HG02798 (cell line): ENCODE results near the gene SNHG17.
"Not testable (repeated sequence)": the region's sequence is repeated elsewhere in the genome, so short reads cannot be mapped to it uniquely, and the experiment has no call there.

Source experiments
- ATAC-seq: cut with Tn5 transposase; IDR thresholded peaks from one replicate; pipeline ENCODE4 v1.9.1; 2021; ENCODE audit warnings: mild to moderate bottlenecking; ENCODE audit not compliant: unreplicated experiment, poor library complexity

SNHG17 gene

DNA sequence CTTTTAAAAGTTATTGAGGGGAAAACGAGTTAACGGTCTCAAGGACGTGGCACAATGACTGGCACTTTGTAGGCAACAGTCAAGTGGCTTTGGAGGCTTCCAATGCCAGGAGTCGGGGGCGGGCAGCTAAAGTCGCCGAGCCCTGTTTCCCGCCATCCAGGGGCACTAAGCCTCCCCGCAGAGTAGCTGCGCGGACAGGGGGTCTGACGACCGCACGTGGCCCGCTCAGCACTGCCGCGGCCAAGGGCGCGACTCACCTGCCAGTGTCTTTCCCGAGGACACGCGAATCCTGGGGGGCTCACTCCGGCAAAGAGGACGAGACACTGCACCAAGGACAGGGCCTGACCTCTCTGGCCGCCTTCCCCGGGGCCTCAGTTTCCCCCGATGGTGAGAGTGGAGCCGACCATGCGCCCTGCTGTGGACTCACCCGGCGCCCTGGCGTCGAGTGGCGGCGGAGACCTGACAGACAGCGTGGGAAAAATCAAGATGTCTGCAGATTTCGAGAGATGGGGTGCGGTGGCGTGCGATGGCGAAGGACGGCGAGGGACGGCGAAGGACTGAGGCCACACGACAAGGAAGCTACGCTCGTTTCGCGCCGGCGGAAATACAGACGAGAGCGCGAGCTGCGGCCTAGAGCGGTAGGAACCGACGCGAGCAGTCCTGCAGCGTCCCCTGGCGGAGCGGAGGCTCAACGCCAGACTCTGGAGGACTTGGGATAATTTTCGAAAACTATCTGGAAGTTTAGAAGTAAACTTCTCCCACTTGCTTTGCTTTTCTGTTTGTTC, at the start of gene SNHG17:
Gene SNHG17 (minus strand): TSS at position 559 of the 785 bp plus-strand sequence.
- ATAC-seq = peak; percentile 78

DNA sequence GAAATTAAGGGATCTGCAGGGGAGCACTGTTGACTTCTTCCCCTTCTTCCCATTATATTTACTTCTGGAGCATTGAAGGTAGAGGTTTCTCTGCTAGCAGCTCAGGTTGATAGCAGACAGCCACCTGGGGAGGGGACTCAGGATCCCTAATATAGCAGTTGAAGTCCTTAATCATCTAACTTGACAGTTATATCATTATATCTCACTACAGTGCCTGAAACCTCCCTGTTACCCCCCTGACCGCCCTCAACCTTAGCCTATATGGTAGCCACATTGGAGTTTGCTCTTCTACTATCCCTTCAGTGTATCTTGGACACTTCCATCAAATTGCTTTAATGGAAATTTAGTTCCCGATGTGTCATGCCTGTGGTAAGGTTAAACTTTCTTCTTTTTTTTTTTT, 44.5 kb upstream of the SNHG17 start:
- ATAC-seq = no peak

DNA sequence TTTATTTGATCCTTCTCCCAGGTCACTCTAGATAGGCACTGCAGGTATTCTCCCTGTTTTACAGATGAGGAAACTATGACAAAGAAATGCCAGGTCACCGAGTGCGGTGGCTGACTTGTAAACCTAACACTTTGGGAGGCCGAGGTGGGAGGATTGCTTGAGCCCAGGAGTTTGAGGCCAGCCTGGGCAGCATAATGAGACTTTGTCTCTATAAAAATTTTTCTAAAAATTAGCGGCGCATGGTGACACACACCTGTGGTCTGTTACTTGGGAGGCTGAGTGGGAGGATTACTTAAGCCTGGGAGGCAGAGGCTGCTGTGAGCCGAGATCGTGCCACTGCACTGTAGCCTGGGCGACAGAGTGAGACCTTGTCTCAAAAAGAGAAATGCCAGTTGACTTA, 42.6 kb upstream of the SNHG17 start:
- ATAC-seq = no peak

DNA sequence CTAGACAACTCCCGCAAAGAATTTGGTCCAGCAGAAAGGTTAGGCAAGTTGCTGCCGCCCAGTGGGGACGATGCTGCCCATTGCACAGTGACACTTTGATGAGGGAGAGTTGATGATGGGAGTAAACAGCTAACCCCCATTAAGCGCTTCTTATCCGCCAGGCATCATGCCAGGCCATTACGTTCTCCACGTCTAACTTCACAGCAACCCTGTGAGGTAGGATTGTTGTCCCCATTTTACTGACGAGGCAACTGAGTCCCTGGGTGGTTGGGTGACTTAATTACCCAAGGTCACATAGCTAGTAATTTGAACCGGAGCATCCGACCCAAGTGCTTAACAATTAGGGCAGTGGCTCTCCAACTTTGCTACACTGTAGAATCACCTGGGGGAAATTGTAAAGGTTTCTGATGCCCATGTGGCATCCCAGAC, 38.3 kb upstream of the SNHG17 start:
- peak; percentile 1 for ATAC-seq

DNA sequence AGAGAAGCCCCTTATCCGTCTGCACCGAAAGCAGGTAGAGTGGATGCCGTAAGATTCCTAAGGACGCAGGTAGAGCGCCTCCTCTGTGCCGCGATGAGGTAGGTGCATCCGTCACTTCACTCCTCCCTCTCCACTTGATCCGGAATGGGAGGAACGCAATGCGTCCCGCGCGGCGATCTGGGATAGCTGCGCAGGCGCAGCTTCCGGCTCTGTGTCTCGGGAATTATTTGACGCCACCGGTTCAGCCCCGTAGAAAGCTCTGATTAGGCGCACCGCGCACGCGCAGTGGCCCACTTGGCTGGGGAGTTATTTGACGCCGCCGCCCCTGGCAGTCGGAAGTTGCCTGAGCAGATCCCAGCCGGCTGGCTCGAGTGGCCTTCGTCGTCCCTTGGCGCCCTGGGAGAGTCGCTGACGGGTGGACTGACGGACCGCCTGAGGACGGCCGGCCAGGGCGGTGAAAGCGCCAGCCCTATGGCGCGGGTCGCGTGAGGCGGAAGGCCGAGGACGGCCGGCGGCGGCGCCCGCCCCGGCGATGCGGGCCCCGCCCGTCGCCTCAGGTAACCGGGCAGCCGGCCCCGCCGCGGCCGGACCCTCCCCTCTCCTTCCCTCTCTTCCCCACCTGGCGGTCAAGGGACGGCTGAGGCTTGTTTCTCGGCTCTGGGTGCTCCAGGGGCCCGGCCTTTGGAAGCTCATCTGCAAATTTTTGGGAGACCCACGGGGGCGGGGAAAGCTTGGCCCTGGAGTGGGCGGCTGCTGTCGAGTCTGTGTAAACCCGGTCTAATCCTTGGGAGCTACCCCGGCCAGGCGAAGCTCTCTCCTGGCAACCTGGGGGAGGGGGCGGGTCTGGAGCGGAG, 37.6 kb upstream of the SNHG17 start, which contains the start of gene RALGAPB:
Gene RALGAPB (plus strand): TSS at position 331 of the 854 bp plus-strand sequence. CDS start 15,590 bp downstream, outside the sequence.
- ATAC-seq = peak; percentile 91

DNA sequence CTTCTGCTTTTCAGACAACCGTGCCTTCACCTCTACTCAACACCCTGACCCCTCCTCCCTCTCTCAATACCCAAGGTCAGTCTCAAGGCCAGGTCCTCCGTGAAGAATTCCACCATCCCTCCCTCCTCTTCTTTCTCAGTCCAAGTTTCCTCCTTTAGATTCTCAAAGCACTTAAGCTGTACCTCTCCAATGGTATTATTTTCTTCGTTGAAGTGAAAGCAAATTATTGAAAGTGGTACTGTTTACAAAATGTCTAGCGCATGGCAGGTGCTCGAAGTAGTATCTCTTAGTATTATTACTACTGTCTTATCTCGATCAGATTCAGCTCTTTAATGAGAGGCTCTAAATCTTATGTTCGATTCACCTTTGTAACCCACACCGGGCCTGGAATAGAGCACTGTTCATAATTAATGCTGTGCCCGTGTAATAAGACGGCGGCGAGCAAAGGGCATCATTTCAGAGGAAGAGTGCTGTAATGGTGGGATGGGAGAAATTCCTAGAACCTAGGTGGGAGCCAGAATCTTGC, 36.9 kb upstream of the SNHG17 start:
- no peak for ATAC-seq

DNA sequence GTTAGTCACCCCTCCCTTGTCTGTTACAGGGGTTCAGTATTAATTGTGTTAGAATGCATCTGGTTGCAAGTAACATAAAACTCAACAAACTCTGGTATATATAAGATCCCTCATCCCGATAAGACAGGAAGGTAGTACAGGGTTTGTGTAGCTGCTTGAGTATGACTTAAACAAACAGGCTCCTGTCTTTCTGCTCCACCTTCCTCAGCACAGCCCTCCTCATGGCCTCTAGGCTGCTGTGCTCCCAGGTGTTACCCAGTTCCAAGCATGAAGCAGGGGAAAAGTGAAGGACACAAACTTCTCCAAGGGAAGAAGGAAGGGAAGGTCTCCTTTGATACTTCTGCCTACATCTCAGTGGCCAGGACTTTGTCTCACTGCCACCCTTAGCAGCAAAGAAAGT, 36.1 kb upstream of the SNHG17 start:
- ATAC-seq = no peak

DNA sequence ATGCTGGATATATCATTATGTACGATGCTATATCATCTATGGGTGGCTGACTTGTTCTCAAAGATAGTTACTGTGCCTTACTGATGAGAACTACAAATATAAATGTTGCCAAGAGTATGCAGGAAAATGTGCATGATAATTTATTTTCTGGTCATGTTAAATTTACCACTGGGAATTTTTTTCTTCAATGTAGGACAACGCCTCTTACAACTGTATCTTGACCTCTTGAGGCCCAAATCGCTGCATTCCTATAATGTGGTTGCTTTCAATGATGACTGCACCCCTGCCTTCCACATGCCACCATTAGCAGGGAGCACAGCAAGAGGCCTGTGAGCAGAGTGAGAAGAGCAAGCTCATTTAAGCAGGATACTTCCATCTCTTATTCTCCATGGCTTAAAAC, 31.9 kb upstream of the SNHG17 start:
- no peak for ATAC-seq

DNA sequence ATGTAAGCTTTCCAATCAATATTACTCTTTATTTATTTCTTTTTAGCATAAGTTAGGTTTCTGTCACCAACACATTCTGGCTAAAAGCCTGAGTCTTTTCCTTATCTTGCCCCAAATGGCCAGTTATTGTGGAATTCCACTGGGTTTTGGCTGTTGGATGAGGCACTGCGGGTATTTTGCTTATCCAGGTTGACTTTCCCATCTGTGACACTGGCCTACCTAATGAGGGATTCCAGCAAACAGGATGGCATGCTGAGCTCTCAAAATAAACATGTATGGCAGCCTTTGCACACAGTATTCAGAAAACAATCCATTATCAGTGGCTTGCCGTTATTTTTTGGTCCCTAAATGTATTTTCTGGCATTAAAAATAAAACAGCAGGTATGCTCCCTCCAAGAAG, 31.0 kb upstream of the SNHG17 start:
- no peak for ATAC-seq

DNA sequence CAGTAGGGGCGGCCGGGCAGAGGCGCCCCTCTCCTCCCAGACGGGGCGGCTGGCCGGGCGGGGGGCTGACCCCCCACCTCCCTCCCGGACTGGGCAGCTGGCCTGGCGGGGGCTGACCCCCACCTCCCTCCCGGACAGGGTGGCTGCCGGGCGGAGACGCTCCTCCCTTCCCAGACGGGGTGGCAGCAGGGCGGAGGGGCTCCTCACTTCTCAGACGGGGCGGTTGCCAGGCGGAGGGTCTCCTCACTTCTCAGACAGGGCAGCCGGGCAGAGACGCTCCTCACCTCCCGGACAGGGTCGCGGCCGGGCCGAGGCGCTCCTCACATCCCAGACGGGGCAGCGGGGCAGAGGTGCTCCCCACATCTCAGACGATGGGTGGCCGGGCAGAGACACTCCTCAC, 26.4 kb upstream of the SNHG17 start:
- ATAC-seq = not testable (repeated sequence)

DNA sequence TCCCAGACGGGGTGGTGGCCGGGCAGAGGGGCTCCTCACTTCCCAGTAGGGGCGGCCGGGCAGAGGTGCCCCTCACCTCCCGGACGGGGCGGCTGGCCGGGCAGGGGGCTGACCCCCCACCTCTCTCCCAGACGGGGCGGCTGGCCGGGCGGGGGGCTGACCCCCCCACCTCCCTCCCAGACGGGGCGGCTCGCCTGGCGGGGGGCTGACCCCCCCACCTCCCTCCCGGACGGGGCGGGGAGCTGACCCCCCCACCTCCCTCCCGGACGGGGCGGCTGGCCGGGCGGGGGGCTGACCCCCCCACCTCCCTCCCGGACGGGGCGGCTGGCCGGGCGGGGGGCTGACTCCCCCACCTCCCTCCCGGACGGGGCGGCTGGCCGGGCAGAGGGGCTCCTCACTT, 26.0 kb upstream of the SNHG17 start:
- not testable (repeated sequence) for ATAC-seq

DNA sequence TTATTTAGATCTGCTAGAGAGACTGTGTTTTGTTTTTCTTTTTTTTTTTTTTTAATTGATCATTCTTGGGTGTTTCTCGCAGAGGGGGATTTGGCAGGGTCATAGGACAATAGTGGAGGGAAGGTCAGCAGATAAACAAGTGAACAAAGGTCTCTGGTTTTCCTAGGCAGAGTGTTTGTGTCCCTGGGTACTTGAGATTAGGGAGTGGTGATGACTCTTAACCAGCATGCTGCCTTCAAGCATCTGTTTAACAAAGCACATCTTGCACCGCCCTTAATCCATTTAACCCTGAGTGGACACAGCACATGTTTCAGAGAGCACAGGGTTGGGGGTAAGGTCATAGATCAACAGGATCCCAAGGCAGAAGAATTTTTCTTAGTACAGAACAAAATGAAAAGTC, 25.5 kb upstream of the SNHG17 start:
- ATAC-seq = not testable (repeated sequence)

DNA sequence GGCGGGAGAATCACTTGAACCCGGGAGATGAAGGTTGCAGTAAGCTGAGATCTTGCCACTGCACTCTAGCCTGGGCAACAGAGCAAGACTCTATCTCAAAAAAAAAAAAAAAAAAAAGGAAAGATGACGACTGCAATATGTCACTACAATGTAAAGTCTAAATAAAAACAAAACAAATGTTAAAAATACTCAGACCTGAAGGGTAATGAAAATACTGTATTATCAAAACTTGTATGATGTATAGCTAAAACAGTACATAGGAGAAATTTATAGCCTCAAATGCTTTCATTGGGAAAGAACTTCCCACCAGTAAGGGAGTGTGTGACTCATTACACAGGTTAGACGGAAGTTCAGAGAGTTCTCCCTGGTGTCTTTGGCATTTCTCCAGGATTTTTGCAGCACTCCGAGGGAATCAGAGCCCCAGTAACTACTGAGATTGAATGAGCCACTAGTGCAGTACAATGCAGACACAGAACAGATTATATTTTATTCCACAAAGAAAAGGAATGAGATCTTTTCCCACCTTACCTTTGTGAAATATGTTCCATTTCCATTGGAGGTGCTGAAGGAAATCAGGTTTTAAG, 25.0 kb upstream of the SNHG17 start:
- no peak for ATAC-seq

DNA sequence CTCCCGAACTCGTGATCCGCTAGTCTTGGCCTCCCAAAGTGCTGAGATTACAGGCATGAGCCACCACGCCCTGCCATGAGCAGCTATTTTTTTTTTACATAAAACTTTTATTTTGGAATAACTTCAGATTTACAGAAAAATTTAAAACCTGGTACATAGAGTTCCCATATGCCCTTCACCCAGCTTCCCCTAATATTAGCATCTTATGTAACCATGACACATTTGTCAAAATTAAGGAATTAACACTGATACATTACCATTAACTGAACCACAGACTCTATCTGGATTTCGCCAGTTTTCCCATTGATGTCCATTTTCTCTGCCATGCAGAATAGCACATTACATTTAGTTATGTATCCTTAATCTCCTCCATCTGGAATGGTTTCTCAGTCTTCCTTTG, 23.2 kb upstream of the SNHG17 start:
- ATAC-seq = no peak

DNA sequence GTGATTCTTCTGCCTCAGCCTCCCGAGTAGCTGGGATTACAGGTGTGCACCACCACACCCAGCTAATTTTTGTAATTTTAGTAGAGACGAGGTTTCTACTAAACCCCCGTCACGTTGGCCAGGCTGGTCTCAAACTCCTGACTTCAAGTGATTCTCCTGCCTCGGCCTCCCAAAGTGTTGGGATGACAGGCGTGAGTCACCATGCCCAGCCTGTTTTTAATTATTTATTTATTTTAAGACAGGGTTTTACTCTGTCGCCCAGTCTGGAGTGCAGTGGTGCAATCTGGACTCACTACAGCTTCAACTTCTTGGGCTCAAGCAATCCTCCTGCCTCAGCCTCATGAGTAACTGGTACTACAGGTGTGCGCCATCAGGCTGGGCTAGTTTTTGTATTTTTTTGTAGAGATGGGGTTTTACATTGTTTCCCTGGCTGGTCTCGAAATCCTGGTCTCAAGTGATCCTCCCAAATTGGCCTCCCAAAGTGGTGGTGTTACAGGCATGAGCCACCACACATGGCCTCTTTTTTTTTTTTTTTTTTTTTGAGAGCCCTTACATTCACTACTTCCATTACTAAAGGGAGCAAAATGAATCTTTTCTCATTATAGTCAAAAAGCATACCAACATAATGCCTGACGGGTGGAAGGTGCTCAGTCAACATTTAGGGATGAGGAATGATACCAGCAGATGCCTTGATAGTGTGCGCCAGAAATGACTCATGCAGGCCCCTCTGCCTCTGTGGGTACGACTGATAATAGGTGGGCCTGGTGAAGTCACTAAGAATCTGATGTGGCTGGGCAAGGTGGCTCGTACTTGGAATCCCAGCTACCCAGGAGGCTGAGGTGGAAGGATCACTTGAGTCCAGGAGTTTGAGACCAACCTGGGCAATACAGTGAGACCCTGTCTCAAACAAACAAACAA, 19.7 kb upstream of the SNHG17 start:
- ATAC-seq = no peak

DNA sequence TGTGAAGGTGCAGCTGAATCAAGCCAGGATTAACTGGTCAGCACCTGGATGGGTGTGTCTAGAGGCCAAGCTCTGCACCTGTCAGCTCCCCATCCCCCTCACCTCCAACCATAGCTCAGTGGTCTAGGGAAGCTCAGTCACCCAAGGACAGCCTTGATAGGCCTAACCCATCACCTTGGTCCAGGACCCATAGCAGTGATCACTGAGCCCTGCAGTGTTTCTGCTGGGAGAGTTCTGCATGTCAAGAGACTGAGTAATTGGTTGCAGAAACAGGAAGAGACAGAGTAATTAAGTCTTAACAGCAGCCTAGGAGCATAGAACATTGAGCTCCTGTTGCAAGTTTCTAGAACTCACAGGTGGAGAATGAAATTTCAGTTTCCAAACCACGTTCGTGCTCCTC, 18.8 kb upstream of the SNHG17 start:
- ATAC-seq = no peak

DNA sequence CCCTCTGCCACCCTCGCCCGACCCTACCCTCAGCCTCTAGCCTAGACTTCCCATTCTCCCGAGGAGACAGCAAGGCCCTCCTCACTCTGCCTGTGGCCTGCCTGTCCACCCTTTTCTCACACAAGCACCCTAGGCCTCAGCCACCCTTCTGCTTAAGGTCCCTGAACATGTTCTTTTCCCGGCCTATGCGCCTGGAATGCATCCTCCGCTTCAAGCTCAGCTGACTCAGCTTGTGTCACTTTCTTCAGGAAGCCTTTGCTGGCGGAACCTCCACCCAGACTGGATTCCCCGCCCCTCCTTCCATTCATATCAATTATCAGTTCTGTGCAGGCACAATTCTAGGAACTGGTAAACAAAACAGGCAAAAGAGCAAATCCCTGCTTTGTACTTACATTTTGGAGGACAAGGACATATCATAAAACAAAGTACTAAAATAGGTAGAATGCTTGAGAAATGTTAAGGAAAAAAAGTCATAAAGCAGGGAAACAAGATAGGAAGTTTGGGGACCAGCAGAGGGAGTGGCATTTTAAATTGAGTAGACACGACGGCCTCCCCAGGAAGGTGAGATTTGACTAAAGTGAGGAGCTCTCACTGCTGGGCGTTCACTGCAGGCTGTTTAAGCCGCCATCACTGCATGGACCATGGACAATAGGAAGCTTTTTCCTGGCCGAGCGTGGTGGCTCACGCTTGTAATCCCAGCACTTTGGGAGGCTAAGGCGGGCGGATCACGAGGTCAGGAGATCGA, 17.9 kb upstream of the SNHG17 start:
- no peak for ATAC-seq

DNA sequence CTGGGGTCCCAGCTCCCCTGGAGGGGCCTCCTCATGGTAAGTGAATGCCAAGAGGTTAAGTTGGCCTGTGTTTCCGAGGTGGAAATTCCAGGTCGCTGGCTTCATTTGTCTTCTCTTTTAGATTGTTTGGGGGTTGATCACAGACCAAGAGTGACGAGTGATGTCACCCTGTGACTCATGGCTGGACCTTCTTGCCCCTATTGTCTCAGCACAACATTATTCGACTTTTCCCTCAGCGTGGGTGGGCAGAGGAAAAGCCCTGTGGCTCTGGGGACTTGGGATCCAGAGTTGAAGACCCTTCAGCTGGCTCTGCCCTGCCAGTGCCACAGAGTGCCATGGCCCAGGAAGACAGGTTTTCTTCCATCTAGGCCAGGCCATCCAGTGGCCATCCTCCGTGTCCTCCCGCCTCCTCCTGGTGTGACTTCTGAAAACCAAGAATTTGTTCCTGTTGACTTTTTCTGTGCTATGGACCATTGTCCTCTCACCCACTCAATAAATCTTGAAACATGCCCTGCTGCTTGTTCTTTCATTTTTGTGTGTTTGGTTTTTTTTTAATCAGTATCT, 15.4 kb upstream of the SNHG17 start:
- no peak for ATAC-seq

DNA sequence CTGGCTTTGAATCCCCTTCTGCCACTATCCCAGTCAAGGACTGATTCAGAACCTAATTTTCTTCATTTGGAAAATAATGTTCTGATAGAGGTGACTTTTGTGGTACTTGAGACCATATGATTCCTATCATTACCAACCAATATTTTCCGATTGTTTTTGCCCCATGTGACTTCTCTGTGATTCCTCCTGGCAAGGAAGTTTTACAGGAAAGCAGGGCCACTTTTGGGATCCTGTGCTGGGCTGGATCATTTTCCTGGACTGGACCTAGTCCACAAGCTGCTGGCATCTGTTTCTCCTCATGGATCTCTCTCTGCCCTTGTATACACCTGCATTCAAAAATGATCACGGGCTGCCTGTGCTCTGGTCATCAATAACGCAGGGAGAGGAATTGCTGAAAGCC, 13.9 kb upstream of the SNHG17 start:
- ATAC-seq = no peak
